Measurements from ENCODE around the gene GFM1. TPM values are rescaled to one million over a fixed set of nuclear protein-coding genes. Genes with fewer than 3 reads are reported as not detected.
A peak's percentile ranks its signal among the peaks of the same experiment; 100 is the strongest.

The GFM1 gene
- total and polyA plus RNA-seq, 2 of the 13 experiments (the other 11 are each of a cell fraction or from before 2014, with no cell fraction given), result 10.5 to 59.0 TPM

DNA sequence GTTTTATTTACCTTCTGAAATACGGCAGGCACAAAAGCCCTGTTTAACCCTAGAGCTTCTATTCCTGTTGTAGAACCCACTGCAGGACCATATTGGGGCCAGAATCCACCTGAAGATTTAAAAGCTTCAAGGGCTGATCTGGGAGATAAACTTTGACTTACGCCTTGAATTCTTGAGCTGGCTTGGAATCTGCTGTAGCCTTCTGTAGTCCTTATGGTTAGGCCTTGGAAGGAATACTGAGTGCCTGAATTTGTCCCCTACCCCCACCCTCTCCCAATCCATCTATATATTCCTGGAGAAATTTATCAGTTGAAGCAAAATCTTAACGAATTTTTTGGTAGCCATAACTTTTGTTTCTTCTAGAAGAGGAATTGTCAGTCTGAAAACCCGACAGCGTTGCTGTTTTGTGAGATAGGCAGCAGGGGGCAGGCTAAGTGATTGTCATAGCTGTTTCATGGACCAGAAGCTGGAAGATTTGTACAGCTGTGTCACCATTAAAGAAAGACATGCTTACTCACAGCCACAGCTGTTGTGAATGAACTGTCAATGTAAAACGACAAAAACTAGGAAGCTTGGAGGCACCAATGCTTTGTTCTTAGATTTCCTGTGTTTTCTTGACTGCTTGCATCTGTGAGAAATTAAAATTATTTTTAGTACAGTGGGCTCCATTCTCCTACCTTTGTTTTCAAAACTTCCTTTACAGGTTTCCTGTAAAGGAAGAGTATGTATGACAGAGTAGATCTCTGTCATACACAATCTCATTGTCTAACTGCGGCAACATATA, 15.3 kb downstream of the GFM1 start:
- in situ Hi-C loops (cut with HindIII; ENCODE audit: extremely low pct_ligation_motif_present, low pct_unique_long_range_greater_than_20kb) (loop anchor here (5.0 kb wide), 1 partner anchor 128 kb away; no protein-coding TSS in a partner anchor), intact Hi-C loops (cut with micrococcal nuclease; ENCODE audit: unreplicated experiment) (loop anchor here (1.0 kb wide), 1 partner anchor 132 kb away; no protein-coding TSS in a partner anchor)
- H3K9me3 ChIP-seq (ENCODE audit: low read length), result no peaks in the 10 kb centered on the region
- no peaks in the 10 kb centered on the region for H3K4me1 ChIP-seq (ENCODE audit: insufficient read depth, low read length)
- H3K9ac ChIP-seq (ENCODE audit: insufficient read depth, low read depth, low read length), result no peak overlapping the region
- H3K79me2 ChIP-seq (ENCODE audit: insufficient read depth, low read length), result no peaks in the 10 kb centered on the region
- CTCF ChIA-PET (ENCODE audit: low intra/inter-chr PET ratio, low total read pairs), result interaction anchor here (3.6 kb wide), 1 partner anchor 131 kb away, joined by 28 read pairs; no protein-coding TSS in a partner anchor
- H2AFZ ChIP-seq (ENCODE audit: low read length), result no peak overlapping the region
- POLR2A ChIA-PET, result interaction anchor here (1.1 to 1.4 kb wide), 2 partner anchors 15 to 132 kb away, joined by 3 to 8 read pairs; partner anchors contain the start of gene GFM1
- H3K27me3 ChIP-seq (ENCODE audit: control insufficient read depth in 1 of 2, insufficient read depth in 2 of 2, low read length in 2 of 2), result no peaks in the 10 kb centered on the region
- H3K4me2 ChIP-seq (ENCODE audit: low read depth, low read length), result no peak overlapping the region
- no peaks in the 10 kb centered on the region for H4K20me1 ChIP-seq (ENCODE audit: insufficient read depth, low read length)
- 48% methylated on average over 7 of the region's 7 CpGs for WGBS (ENCODE audit: low lambda C conversion rate)
- ATAC-seq (peak; percentile 77), DNase-seq (ENCODE audit: low spot score) (peak; percentile 45), FAIRE-seq (peak; percentile 61)
- no peak overlapping the region for H3K27ac ChIP-seq (ENCODE audit: extremely low read length, insufficient read depth, low read length)
- no peak overlapping the region for H3K4me3 ChIP-seq (replicated peaks in 1 of 3; ENCODE audit: insufficient read depth in 1 of 3, low read depth in 2 of 3, low read length in 3 of 3)
- H3K36me3 ChIP-seq (replicated peaks in 1 of 2; ENCODE audit: control insufficient read depth in 1 of 2, insufficient read depth in 2 of 2, low read length in 2 of 2), result peaks cover 7 to 60% of the 10 kb centered on the region in 2 experiments; a peak in 4 of 5 replicates
- no TSS peak for BruUV-seq (replicated peaks)
- TF ChIP-seq ZKSCAN5 (CRISPR knock-in tag; IDR thresholded peaks at IDR 0.05), result no peak
- 0 out of 2 replicates have a peak, but pooled peaks have one; percentile 23 for TF ChIP-seq RAD21 (CRISPR knock-in tag; IDR thresholded peaks at IDR 0.05)
- TF ChIP-seq AHR (CRISPR knock-in tag; IDR thresholded peaks at IDR 0.05), result no peak
- no peak for TF ChIP-seq ZNF225 (CRISPR knock-in tag; IDR thresholded peaks at IDR 0.05)
- no peak for TF ChIP-seq FOXP1 (IDR thresholded peaks at IDR 0.05)
- no peak for TF ChIP-seq FOXP1 (CRISPR knock-in tag; IDR thresholded peaks at IDR 0.05)
- TF ChIP-seq ZNF883 (CRISPR knock-in tag; IDR thresholded peaks at IDR 0.05; ENCODE audit: not compliant biosample characterization), result no peak
- TF ChIP-seq ZSCAN29 (CRISPR knock-in tag; conservative IDR thresholded peaks at IDR 0.05), result no peak
- no peak for TF ChIP-seq GLI4 (CRISPR knock-in tag; IDR thresholded peaks at IDR 0.05; ENCODE audit: borderline replicate concordance)
- TF ChIP-seq, protein P1, sequence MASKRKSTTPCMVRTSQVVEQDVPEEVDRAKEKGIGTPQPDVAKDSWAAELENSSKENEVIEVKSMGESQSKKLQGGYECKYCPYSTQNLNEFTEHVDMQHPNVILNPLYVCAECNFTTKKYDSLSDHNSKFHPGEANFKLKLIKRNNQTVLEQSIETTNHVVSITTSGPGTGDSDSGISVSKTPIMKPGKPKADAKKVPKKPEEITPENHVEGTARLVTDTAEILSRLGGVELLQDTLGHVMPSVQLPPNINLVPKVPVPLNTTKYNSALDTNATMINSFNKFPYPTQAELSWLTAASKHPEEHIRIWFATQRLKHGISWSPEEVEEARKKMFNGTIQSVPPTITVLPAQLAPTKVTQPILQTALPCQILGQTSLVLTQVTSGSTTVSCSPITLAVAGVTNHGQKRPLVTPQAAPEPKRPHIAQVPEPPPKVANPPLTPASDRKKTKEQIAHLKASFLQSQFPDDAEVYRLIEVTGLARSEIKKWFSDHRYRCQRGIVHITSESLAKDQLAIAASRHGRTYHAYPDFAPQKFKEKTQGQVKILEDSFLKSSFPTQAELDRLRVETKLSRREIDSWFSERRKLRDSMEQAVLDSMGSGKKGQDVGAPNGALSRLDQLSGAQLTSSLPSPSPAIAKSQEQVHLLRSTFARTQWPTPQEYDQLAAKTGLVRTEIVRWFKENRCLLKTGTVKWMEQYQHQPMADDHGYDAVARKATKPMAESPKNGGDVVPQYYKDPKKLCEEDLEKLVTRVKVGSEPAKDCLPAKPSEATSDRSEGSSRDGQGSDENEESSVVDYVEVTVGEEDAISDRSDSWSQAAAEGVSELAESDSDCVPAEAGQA (IDR thresholded peaks at IDR 0.05; ENCODE audit: low read depth), result no peak
- TF ChIP-seq, protein P1 (CRISPR knock-in tag; IDR thresholded peaks at IDR 0.05; ENCODE audit: borderline replicate concordance), result no peak
- TF ChIP-seq RFX5 (IDR thresholded peaks at IDR 0.05; ENCODE audit: low read depth, low read length), result no peak
- no peak for TF ChIP-seq GATAD1 (CRISPR knock-in tag; IDR thresholded peaks at IDR 0.05)
- TF ChIP-seq, protein P2, sequence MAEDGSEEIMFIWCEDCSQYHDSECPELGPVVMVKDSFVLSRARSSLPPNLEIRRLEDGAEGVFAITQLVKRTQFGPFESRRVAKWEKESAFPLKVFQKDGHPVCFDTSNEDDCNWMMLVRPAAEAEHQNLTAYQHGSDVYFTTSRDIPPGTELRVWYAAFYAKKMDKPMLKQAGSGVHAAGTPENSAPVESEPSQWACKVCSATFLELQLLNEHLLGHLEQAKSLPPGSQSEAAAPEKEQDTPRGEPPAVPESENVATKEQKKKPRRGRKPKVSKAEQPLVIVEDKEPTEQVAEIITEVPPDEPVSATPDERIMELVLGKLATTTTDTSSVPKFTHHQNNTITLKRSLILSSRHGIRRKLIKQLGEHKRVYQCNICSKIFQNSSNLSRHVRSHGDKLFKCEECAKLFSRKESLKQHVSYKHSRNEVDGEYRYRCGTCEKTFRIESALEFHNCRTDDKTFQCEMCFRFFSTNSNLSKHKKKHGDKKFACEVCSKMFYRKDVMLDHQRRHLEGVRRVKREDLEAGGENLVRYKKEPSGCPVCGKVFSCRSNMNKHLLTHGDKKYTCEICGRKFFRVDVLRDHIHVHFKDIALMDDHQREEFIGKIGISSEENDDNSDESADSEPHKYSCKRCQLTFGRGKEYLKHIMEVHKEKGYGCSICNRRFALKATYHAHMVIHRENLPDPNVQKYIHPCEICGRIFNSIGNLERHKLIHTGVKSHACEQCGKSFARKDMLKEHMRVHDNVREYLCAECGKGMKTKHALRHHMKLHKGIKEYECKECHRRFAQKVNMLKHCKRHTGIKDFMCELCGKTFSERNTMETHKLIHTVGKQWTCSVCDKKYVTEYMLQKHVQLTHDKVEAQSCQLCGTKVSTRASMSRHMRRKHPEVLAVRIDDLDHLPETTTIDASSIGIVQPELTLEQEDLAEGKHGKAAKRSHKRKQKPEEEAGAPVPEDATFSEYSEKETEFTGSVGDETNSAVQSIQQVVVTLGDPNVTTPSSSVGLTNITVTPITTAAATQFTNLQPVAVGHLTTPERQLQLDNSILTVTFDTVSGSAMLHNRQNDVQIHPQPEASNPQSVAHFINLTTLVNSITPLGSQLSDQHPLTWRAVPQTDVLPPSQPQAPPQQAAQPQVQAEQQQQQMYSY (CRISPR knock-in tag; IDR thresholded peaks at IDR 0.05), result no peak
- TF ChIP-seq RNF2 (conservative IDR thresholded peaks at IDR 0.05; ENCODE audit: low read depth), result no peak
